LoVo (cell line): ENCODE results near the gene DEPP1.

ENCODE experiments used
- DNase-seq: peaks from one replicate; pipeline ENCODE4 v3.0.0-alpha.2; 2016; ENCODE audit warnings: low spot score

The DEPP1 gene

GRCh38 chr10:44932517-44933450 lies 45.8 kb downstream of the DEPP1 start:
- DNase-seq, result peak; percentile 68

DNA sequence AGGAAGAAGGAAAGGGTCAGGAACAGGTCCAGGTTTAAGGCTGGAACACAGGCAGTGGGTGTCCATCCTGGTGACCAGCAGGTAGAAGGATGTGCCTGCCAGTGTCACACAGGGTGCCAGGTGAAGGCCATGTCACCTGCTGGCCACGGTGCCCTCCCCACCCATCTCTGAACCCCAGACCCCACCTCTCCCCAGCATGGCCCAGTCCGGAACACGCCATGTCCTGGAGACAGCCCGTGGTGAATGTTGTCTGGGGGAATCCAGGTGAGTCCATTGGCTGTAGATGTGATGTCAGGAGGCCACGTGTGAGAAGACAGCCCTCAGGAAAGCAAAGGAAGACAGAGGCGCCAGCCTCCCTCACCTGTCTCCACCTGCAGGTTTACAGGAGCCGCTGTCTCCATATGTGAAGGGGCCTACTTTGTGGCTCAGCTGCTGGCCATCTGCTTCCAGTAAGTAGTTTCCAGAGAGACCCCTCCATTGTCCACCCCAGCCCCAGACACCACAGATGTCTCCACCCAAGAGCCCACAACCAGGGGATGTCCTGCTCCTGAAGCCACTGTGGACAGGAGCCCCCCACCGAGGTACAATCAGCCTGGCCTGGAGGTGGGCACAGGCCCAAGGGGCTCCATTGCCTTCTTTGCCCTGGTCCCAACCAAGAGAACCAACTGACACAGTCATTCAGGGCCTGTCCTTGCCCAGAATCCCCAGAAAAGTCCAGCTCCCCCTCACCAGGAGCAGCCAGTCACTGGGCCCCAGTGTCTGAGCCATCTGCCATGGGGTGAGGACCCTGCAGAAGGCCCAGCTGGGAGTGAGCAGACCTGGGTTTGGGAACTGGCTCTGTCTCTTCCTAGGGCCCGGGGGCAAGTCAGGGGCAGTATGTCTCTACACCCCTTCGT lies 46.7 kb downstream of the DEPP1 start:
- DNase-seq, result no peak

- no peak for DNase-seq
Observed at GRCh38 chr10:44930904-44931620, 47.5 kb downstream of the DEPP1 start.

DNA sequence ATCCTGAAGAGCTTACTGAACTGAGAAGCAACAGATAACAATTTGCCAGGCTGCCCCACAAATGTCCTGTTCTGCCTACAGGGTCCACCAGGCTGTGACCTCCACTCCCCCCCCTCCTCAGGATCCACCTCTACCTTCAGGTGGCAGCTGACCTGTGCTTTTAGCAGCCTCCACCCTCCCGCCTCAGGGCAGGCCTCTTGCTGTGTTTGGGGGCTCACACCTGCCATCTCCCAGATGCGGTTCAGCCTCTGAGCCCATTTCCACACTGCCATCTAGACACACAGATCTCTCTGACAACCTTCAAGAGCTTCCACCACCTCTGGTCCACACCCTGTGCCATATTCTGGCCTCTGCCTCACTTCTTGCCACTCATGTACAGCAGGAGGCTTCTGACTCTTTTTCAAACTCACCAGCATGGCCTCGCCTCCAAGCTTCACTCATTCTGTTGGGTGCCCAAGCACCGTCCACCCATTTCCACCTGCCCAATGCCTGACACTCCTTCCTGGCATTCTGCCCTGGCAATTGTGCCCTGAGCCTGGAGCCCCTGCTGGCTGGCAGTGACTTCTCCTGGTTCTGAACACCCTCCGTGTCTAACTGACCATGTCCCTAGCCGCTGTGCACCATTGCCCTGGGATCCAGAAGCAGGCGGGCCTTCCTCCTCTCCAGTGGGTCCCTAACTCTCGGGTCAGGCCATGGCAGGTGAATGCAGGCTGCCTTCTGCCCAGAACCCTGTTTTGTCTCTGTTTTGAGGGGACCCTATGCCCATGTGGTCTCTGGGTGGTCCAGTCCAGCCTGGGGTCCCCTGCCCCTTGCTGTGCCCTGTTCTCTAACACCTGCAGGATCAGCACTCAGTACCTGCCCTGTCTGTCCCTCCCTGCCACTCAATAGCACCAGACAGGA lies 49.0 kb downstream of the DEPP1 start:
- no peak for DNase-seq

- no peak for DNase-seq
Observed at GRCh38 chr10:44928462-44928861, 50.1 kb downstream of the DEPP1 start.

DNA sequence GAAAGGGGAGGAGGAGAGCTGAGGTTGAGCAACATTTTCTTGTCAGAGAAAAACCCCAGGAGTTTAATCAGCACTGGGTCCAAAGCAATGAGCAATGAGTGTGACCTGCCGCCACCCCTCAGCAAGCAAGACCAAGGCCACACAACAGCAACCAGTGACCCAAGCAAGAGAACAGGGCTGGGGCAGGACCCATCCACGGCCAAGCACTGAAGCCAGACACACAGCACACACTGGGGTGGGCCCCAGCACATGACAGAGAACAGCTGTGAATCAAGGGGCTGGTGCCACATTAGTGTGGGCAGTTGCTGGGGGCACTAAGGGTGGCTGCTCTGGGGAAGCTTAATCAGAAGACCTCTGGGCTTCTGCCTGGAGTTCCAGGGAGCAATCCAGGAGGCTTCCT lies 51.3 kb downstream of the DEPP1 start:
- no peak for DNase-seq

DNA sequence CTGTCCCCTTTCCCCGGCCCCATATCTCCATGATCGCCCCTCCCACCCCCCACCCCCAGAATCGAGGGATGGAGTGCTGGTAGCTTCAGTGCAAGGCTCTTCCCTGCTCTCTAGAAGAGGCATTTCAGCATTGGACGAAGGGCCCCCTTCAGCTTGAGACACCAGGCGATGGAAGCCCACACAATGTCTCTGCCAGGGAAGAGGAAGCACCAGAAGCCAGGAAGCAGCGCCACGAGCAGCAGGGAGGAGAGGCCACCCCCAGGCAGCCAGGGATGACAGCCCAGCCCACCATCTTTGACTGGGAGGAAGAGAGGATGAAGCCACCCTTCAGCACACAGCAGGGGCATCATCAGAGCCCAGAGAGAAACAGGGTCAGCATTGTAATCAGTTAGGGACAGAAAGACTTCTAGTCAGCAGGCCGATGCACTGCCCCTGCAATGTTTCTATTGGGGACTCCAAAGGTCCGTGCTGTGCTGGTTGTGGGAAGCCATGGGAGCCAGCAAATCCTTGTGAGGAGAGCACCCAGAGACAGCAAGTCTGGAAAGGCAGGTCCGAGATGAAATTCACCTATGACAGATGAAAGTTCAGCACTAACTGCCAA lies 51.8 kb downstream of the DEPP1 start:
- DNase-seq, result no peak
